Mucosa of rectum (tissue), 2 donors: ENCODE results near the gene PPP1R13L.

Experiments
- H3K27ac ChIP-seq, 2 donors: one replicate each; pipeline ENCODE4 v1.7.0; 2013; ENCODE audit warnings: inconsistent platforms in 2 of 2, low read depth in 2 of 2, low read length in 2 of 2
- H3K27me3 ChIP-seq, 2 donors: one replicate each; pipeline ENCODE4 v1.7.0; 2013; ENCODE audit warnings: low read length in 2 of 2; ENCODE audit not compliant: control insufficient read depth in 2 of 2, insufficient read depth in 2 of 2
- H3K36me3 ChIP-seq, 2 donors: one replicate each; pipeline ENCODE4 v1.7.0; 2013; ENCODE audit warnings: low read length in 2 of 2; ENCODE audit not compliant: control insufficient read depth in 2 of 2, insufficient read depth in 2 of 2
- H3K4me1 ChIP-seq, 2 donors: one replicate each; pipeline ENCODE4 v1.7.0; 2013; ENCODE audit warnings: low read length in 2 of 2, mild to moderate bottlenecking in 1 of 2; ENCODE audit not compliant: control insufficient read depth in 2 of 2, insufficient read depth in 2 of 2
- H3K4me3 ChIP-seq, 2 donors: one replicate each; pipeline ENCODE4 v1.7.0; 2013; ENCODE audit warnings: low read length in 2 of 2
- H3K9ac ChIP-seq, 2 donors: one replicate each; pipeline ENCODE4 v1.7.0; 2013; ENCODE audit warnings: low read length in 2 of 2, low read depth in 1 of 2, mild to moderate bottlenecking in 1 of 2
- H3K9me3 ChIP-seq, 2 donors: one replicate each; pipeline ENCODE4 v1.7.0; 2013; ENCODE audit warnings: low read length in 2 of 2; ENCODE audit not compliant: control insufficient read depth in 2 of 2
- donor health status: healthy.
- donor health status: Normal muscosa, but diverticular disease.

Gene PPP1R13L

DNA sequence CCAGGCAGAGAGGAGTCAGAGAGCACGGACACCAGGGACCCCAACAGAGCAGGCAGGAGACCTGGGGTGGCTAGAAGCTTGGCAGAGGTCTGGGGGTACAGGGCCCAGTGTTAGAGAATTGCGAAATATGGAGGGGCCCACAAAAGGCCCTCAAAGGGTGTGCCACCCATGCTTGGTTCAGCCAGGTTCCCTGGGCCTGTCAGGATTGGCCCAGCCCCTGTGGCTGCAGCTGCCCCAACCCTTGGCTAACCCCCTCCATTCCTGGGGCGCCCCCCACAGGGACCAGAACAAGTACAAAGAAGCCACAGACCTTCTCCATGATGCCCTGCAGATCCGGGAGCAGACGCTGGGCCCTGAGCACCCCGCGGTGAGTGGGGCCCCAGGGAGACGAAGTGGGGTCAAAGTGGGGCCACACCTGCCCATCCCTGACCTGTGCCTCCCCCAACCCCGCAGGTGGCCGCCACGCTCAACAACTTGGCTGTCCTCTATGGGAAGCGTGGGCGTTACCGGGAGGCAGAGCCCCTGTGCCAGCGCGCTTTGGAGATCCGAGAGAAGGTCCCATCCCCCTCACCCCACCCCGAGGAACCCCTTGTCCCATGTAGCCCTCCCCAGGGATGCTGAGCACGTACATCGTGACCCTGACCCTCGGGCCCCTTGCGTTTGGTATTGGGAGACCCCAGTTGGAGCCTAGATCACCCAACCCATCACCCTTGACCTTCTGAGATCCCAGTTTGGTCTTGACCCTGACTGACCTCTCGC is 56.3 kb downstream of the PPP1R13L start:
- H3K4me1 ChIP-seq = no peaks in the 10 kb centered on the region
- no peak overlapping the region for H3K9ac ChIP-seq
- H3K9me3 ChIP-seq = no peaks in the 10 kb centered on the region
- peaks cover 0 to 8% of the 10 kb centered on the region in 2 donors for H3K36me3 ChIP-seq
- H3K27ac ChIP-seq = no peak overlapping the region
- peaks cover 16 to 20% of the 10 kb centered on the region in 2 donors for H3K27me3 ChIP-seq
- H3K4me3 ChIP-seq = no peak overlapping the region

GRCh38 chr19:45347570-45348366 is 57.1 kb downstream of the PPP1R13L start:
- Histone ChIP-seq H3K27ac (no peak overlapping the region), H3K36me3 (peaks cover 0 to 3% of the 10 kb centered on the region in 2 donors), H3K9me3 (no peaks in the 10 kb centered on the region), H3K4me1 (no peaks in the 10 kb centered on the region), H3K4me3 (no peak overlapping the region), H3K9ac (no peak overlapping the region), H3K27me3 (peaks cover 19 to 24% of the 10 kb centered on the region in 2 donors)

DNA sequence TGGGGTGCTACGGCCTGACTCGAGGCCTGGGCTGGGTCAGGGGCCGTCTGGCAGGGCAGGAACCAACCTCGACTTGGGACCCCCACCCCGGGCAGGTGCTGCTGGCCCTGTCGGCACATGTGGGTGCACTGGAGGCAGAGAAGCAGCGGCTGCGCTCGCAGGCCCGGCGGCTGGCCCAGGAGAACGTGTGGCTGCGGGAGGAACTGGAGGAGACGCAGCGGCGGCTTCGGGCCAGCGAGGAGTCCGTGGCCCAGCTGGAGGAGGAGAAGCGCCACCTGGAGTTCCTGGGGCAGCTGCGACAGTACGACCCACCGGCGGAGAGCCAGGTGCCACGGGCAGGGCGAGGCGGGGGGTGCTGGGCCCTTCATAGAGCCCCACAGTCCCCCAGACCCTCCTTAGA is 58.4 kb downstream of the PPP1R13L start:
- H3K9ac ChIP-seq = no peak overlapping the region
- no peaks in the 10 kb centered on the region for H3K9me3 ChIP-seq
- H3K4me3 ChIP-seq = no peak overlapping the region
- no peaks in the 10 kb centered on the region for H3K36me3 ChIP-seq
- H3K27me3 ChIP-seq = peaks cover 24 to 32% of the 10 kb centered on the region in 2 donors
- H3K27ac ChIP-seq = no peak overlapping the region
- H3K4me1 ChIP-seq = no peaks in the 10 kb centered on the region

GRCh38 chr19:45345506-45345860 is 59.4 kb downstream of the PPP1R13L start:
- Histone ChIP-seq H3K27me3 (peaks cover 30 to 38% of the 10 kb centered on the region in 2 donors), H3K4me1 (peaks cover 0 to under 1% of the 10 kb centered on the region in 2 donors), H3K9ac (no peak overlapping the region), H3K27ac (no peak overlapping the region), H3K4me3 (no peak overlapping the region), H3K36me3 (no peaks in the 10 kb centered on the region), H3K9me3 (no peaks in the 10 kb centered on the region)

- Histone ChIP-seq H3K27ac (no peak overlapping the region), H3K9ac (no peak overlapping the region), H3K27me3 (peaks cover 34 to 38% of the 10 kb centered on the region in 2 donors), H3K36me3 (no peaks in the 10 kb centered on the region), H3K9me3 (no peaks in the 10 kb centered on the region), H3K4me3 (no peak overlapping the region), H3K4me1 (peaks cover 0 to 5% of the 10 kb centered on the region in 2 donors)
Observed at GRCh38 chr19:45344621-45345505, 60.0 kb downstream of the PPP1R13L start.

DNA sequence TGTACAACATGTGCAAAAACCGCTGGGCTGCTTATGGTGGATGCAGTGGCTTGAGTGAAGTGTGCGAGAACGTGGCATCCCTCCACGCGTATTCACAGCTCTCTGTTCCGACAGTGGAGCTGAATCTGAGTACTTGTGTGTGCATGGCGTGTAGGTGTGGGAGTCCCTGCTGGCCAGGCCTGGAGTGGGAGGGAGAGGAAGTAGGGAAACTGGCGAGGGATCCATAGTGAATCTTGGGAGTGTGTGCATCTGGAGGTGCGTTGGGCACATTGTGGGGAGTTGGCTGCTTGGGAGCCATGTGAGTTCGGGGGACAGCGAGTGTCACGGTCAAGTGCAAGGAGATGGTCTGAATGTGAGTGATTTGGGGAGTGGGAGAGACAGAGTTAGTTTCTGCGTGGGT is 62.0 kb downstream of the PPP1R13L start:
- H3K4me3 ChIP-seq = no peak overlapping the region
- no peaks in the 10 kb centered on the region for H3K9me3 ChIP-seq
- no peaks in the 10 kb centered on the region for H3K36me3 ChIP-seq
- H3K27ac ChIP-seq = no peak overlapping the region
- H3K9ac ChIP-seq = no peak overlapping the region
- peaks cover 0 to 5% of the 10 kb centered on the region in 2 donors for H3K4me1 ChIP-seq
- peaks cover 32 to 38% of the 10 kb centered on the region in 2 donors for H3K27me3 ChIP-seq

DNA sequence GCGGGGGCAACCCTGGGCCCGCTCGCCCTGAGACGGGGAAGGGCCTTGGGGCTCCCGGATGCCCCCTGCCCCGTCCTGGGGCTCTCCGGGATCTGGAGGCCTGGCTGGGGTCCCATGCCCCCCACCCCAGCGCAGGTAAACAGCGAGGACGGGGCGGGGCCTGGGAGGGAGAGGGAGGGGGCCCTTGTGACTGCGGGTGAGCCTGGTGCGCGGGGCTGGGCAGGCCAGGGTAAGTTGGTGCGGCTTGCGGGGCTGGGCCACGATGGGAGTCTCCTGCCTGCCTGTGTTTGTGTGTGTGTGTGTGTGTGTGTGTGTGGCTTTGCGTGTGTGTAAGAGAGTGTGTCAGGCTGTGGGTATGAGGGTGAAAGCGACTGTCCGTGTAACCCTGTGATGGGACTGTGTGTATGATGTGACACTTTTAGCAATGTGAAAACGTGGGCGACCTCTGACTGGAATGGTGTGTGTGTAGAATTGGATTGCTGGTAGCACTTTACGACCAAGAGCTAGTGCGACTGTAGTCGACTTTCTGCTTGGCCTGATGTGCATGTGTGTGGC is 63.9 kb downstream of the PPP1R13L start:
- no peak overlapping the region for H3K4me3 ChIP-seq
- H3K27ac ChIP-seq = no peak overlapping the region
- peaks cover 26 to 28% of the 10 kb centered on the region in 2 donors for H3K27me3 ChIP-seq
- H3K9ac ChIP-seq = no peak overlapping the region
- peaks cover 0 to 5% of the 10 kb centered on the region in 2 donors for H3K4me1 ChIP-seq
- no peaks in the 10 kb centered on the region for H3K36me3 ChIP-seq
- no peaks in the 10 kb centered on the region for H3K9me3 ChIP-seq

- Histone ChIP-seq H3K9me3 (no peaks in the 10 kb centered on the region), H3K4me1 (peaks cover 0 to 5% of the 10 kb centered on the region in 2 donors), H3K9ac (no peak within 1 kb of the TSS), H3K27ac (no peak within 1 kb of the TSS), H3K27me3 (peaks cover 25 to 26% of the 10 kb centered on the region in 2 donors), H3K36me3 (no peaks in the 10 kb centered on the region), H3K4me3 (no peak within 1 kb of the TSS)
Observed at GRCh38 chr19:45340232-45340898, 64.5 kb downstream of the PPP1R13L start, which contains the start of gene KLC3. Gene KLC3, plus strand, starts transcription at chr19:45340750. Its CDS starts 4,792 bp downstream, at chr19:45345542.

- H3K4me1 ChIP-seq = peaks cover 0 to 5% of the 10 kb centered on the region in 2 donors
- H3K9ac ChIP-seq = no peak overlapping the region
- H3K4me3 ChIP-seq = no peak overlapping the region
- no peak overlapping the region for H3K27ac ChIP-seq
- no peaks in the 10 kb centered on the region for H3K9me3 ChIP-seq
- H3K36me3 ChIP-seq = no peaks in the 10 kb centered on the region
- peaks cover 19 to 20% of the 10 kb centered on the region in 2 donors for H3K27me3 ChIP-seq
Observed at GRCh38 chr19:45339629-45340028, 65.2 kb downstream of the PPP1R13L start.
